ENCODE data around the gene IFNLR1. TPM values are rescaled to one million over a fixed set of nuclear protein-coding genes. Genes with fewer than 3 reads are reported as not detected.

Gene IFNLR1
- total RNA-seq, 6 experiments from 2014 or later = 3.4 to 8.3 (median 4.0) TPM

GRCh38 chr1:24133819-24134218, 53.3 kb downstream of the IFNLR1 start:
- H3K9me3 ChIP-seq = no peaks in the 10 kb centered on the region
- H3K27me3 ChIP-seq = no peaks in the 10 kb centered on the region
- WGBS (ENCODE audit: insufficient coverage, low coverage, low lambda C conversion rate, missing lambda C conversion rate) = 65% methylated on average over 1 of the region's 1 CpG
- ATAC-seq (no peak), DNase-seq (no peak)
- no peaks in the 10 kb centered on the region for H3K4me1 ChIP-seq
- H3K27ac ChIP-seq = no peak overlapping the region
- H3K36me3 ChIP-seq = no peaks in the 10 kb centered on the region
- H3K4me3 ChIP-seq = no peak overlapping the region
- TF ChIP-seq POLR2A (IDR thresholded peaks at IDR 0.05) (no peak), CTCF (IDR thresholded peaks at IDR 0.05) (no peak)
- intact Hi-C loops (cut with DNase I) = no loop called here

GRCh38 chr1:24130385-24130784, 56.7 kb downstream of the IFNLR1 start:
- WGBS (ENCODE audit: insufficient coverage, low coverage, low lambda C conversion rate, missing lambda C conversion rate) = 74% methylated on average over 3 of the region's 3 CpGs

GRCh38 chr1:24127801-24128363, 59.2 kb downstream of the IFNLR1 start:
- Histone ChIP-seq H3K4me3 (no peak overlapping the region), H3K36me3 (no peaks in the 10 kb centered on the region), H3K4me1 (peaks cover 0 to 26% (median 5%) of the 10 kb centered on the region in 4 donors), H3K27ac (no peak overlapping the region), H3K27me3 (no peaks in the 10 kb centered on the region), H3K9me3 (no peaks in the 10 kb centered on the region)
- TF ChIP-seq POLR2A (IDR thresholded peaks at IDR 0.05) = no peak
- TF ChIP-seq CTCF (IDR thresholded peaks at IDR 0.05) = no peak
- intact Hi-C loops (cut with DNase I) = no loop called here
- WGBS (ENCODE audit: insufficient coverage, low coverage, low lambda C conversion rate, missing lambda C conversion rate) = 51% methylated on average over 5 of the region's 7 CpGs
- ATAC-seq = peak; percentile 58 to 80 (median 68)
- no peak for DNase-seq

More at GRCh38 chr1:24130385-24130784, 56.7 kb downstream of the IFNLR1 start:
- TF ChIP-seq CTCF (IDR thresholded peaks at IDR 0.05) = no peak
- no peak for TF ChIP-seq POLR2A (IDR thresholded peaks at IDR 0.05)
- no peak overlapping the region for H3K27ac ChIP-seq
- peaks cover 0 to 26% (median 5%) of the 10 kb centered on the region in 4 donors for H3K4me1 ChIP-seq
- ATAC-seq (no peak), DNase-seq (no peak)
- H3K9me3 ChIP-seq = no peaks in the 10 kb centered on the region
- no peaks in the 10 kb centered on the region for H3K27me3 ChIP-seq
- intact Hi-C loops (cut with DNase I) = no loop called here
- H3K4me3 ChIP-seq = no peak overlapping the region
- no peaks in the 10 kb centered on the region for H3K36me3 ChIP-seq

- no peak overlapping the region for H3K4me3 ChIP-seq
- no peaks in the 10 kb centered on the region for H3K27me3 ChIP-seq
- no peaks in the 10 kb centered on the region for H3K36me3 ChIP-seq
- peaks cover 0 to 26% (median 5%) of the 10 kb centered on the region in 4 donors for H3K4me1 ChIP-seq
- no peak for ATAC-seq
- 79% methylated on average over 3 of the region's 3 CpGs for WGBS (ENCODE audit: insufficient coverage, low coverage, low lambda C conversion rate, missing lambda C conversion rate)
- no peak for TF ChIP-seq CTCF (IDR thresholded peaks at IDR 0.05)
- TF ChIP-seq POLR2A (IDR thresholded peaks at IDR 0.05) = no peak
- H3K27ac ChIP-seq = no peak overlapping the region
- no peak for DNase-seq
- H3K9me3 ChIP-seq = no peaks in the 10 kb centered on the region
- intact Hi-C loops (cut with DNase I) = no loop called here
Measured at GRCh38 chr1:24127134-24127800, 59.8 kb downstream of the IFNLR1 start.
